ENCODE data around the gene RNF5.

The RNF5 gene

DNA sequence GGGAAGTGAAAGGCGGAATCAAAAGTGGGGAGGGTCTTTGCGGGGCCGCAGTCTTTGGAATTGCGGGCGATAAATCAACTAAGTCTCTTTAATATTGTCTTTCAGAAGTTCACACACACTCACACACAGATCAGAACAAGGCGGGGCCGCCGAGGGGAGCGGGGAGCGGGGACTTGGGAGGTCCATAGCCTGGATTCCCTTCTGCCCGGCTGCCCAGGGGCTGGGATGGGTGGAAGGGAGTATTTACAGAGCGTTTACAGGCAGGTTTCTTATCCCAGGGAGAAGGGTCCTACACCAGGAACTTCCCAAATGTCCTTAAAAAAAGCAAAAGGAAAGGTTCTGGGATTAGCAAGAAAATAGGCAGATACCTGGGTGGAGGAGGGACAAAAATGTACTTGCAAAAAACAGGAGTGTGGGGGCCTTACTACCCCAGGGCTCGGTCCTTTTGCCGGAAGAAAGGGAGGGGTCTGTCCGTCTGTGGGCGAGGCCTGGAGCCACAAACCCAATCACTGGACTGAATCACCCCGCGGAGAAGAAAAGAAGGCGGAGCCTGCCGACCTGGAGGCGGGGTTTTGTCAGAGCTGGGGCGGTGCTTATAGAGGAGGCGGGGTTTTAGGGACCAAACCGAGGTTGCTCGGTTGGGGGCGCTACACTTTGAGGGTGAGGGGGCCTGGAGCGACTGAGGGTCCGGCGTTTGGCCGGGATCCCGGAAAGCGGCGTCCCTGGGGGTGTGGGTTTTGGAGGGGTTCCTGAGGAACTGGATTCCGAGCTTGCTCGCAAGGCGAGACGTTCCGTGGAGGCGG, 29.7 kb upstream of the RNF5 start:
- H3K9me2 ChIP-seq (replicated peaks; ENCODE audit: low read depth, low read length) = no peaks in the 10 kb centered on the region
- TF ChIP-seq EZH2phosphoT487 (IDR thresholded peaks at IDR 0.05; ENCODE audit: borderline replicate concordance) = no peak
- TF ChIP-seq, protein P1, sequence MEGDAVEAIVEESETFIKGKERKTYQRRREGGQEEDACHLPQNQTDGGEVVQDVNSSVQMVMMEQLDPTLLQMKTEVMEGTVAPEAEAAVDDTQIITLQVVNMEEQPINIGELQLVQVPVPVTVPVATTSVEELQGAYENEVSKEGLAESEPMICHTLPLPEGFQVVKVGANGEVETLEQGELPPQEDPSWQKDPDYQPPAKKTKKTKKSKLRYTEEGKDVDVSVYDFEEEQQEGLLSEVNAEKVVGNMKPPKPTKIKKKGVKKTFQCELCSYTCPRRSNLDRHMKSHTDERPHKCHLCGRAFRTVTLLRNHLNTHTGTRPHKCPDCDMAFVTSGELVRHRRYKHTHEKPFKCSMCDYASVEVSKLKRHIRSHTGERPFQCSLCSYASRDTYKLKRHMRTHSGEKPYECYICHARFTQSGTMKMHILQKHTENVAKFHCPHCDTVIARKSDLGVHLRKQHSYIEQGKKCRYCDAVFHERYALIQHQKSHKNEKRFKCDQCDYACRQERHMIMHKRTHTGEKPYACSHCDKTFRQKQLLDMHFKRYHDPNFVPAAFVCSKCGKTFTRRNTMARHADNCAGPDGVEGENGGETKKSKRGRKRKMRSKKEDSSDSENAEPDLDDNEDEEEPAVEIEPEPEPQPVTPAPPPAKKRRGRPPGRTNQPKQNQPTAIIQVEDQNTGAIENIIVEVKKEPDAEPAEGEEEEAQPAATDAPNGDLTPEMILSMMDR (conservative IDR thresholded peaks at IDR 0.05; ENCODE audit: low read length) = no peak
- no peaks in the 10 kb centered on the region for H3F3A ChIP-seq (ENCODE audit: low read depth)
- no peaks in the 10 kb centered on the region for H3K79me2 ChIP-seq (ENCODE audit: insufficient read depth, low read length)
- no peak overlapping the region for H3K4me2 ChIP-seq (ENCODE audit: low read depth, low read length, poor library complexity, severe bottlenecking)
- peaks cover 6% of the 10 kb centered on the region for H3K4me1 ChIP-seq (ENCODE audit: insufficient read depth, low read length, poor library complexity, severe bottlenecking)
- H3K9me3 ChIP-seq (ENCODE audit: insufficient read depth, low read depth, low read length) = no peaks in the 10 kb centered on the region
- H3K9ac ChIP-seq (ENCODE audit: low read depth, low read length, poor library complexity, severe bottlenecking) = no peak overlapping the region
- H3K27me3 ChIP-seq (ENCODE audit: insufficient read depth, low read length, poor library complexity, severe bottlenecking) = no peaks in the 10 kb centered on the region
- no peaks in the 10 kb centered on the region for H3K36me3 ChIP-seq (ENCODE audit: insufficient read depth, low read length)
- H4K20me1 ChIP-seq (ENCODE audit: insufficient read depth, low read length, poor library complexity, severe bottlenecking) = no peaks in the 10 kb centered on the region
- H3K4me3 ChIP-seq (ENCODE audit: low read length, poor library complexity, severe bottlenecking) = no peak overlapping the region
- H2AFZ ChIP-seq (ENCODE audit: low read length) = no peak overlapping the region

DNA sequence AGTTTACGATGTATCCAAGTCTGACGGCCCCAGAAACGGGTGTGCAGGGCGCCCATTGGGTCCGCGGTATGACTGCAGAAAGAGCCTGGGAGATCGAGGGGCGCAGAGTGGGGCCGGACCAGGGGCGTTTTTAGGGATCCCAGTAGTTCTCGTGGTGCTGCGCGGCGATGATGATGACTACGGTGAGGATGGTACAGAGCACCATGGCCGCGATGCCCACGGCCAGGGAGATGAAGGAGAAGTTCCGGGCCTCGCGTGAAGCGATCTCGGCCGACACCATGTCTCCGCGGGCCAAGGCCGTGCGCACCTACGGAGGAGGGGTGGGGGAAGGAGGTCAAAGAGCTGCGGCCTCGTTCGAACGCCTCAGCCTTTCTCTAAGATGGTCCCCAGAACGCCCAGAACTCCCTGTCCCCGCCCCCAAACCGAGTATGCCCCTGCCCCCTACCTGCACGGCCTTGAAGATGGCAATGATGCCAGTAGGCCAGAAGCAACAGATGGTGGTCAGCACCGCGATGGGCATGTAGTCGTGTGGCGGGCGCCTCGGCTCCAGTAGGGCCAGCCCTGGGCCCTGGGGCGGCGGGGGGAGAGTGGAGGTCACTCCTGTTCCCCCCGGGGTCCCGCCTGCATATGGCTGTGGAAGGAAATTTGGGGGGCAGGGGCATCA, 29.0 kb upstream of the RNF5 start:
- H3K9ac ChIP-seq (ENCODE audit: low read depth, low read length, poor library complexity, severe bottlenecking) = no peak overlapping the region
- no peaks in the 10 kb centered on the region for H3F3A ChIP-seq (ENCODE audit: low read depth)
- no peaks in the 10 kb centered on the region for H3K9me2 ChIP-seq (replicated peaks; ENCODE audit: low read depth, low read length)
- H2AFZ ChIP-seq (ENCODE audit: low read length) = no peak overlapping the region
- H4K20me1 ChIP-seq (ENCODE audit: insufficient read depth, low read length, poor library complexity, severe bottlenecking) = no peaks in the 10 kb centered on the region
- H3K36me3 ChIP-seq (ENCODE audit: insufficient read depth, low read length) = no peaks in the 10 kb centered on the region
- TF ChIP-seq, protein P1 (conservative IDR thresholded peaks at IDR 0.05; ENCODE audit: low read length) = no peak
- no peak for TF ChIP-seq EZH2phosphoT487 (IDR thresholded peaks at IDR 0.05; ENCODE audit: borderline replicate concordance)
- H3K9me3 ChIP-seq (ENCODE audit: insufficient read depth, low read depth, low read length) = no peaks in the 10 kb centered on the region
- H3K79me2 ChIP-seq (ENCODE audit: insufficient read depth, low read length) = no peaks in the 10 kb centered on the region
- no peak overlapping the region for H3K4me3 ChIP-seq (ENCODE audit: low read length, poor library complexity, severe bottlenecking)
- H3K4me1 ChIP-seq (ENCODE audit: insufficient read depth, low read length, poor library complexity, severe bottlenecking) = peaks cover 8% of the 10 kb centered on the region
- no peak overlapping the region for H3K4me2 ChIP-seq (ENCODE audit: low read depth, low read length, poor library complexity, severe bottlenecking)
- H3K27me3 ChIP-seq (ENCODE audit: insufficient read depth, low read length, poor library complexity, severe bottlenecking) = no peaks in the 10 kb centered on the region

DNA sequence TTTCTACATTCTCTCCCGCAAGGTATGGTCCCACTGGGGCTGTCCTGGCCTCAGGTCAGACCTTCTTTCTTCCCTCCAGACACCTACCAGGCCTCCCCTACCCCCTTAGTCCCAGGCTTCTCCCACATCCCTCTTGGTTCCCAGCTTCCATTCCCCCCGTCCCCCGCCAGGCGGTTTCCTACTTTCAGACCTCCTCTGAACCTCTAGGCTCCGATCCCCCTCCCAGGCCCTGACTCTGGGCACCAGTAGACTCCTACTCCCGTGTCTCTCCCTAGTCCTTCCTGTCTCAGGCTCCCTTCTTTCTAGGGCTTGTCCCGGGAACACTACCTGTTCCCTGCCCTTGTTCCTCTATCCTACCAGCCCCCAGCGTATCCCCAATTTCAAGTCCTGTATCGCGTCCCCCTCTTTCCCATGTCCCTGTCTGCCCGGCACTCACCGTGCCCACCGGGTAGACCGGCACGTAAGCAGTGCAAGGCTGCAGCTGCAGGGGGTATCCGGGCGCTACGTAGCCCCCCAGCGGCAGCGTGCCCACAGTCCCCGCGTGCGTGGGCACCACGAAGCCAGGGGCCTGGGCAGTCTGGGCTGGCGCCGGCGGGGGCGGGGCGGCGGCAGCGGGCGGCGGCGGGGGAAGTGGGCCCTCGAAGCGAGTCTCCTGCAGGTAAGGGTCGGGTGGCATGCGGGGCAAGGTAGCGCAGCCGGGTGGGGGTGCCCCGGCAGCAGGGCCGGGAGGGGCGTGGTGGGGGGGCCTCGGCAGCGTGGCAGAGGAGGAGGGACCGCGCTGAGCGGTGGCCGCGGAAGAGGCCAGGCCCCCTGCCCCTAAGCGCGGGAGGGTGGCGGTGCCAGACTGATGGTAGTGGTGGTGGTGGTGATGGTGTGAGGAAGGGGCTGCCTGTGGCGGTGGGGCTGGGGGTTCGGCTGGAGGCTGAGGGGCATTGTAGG, 28.0 kb upstream of the RNF5 start:
- Histone ChIP-seq H3K4me2 (ENCODE audit: low read depth, low read length, poor library complexity, severe bottlenecking) (no peak overlapping the region), H2AFZ (ENCODE audit: low read length) (no peak overlapping the region), H3K27me3 (ENCODE audit: insufficient read depth, low read length, poor library complexity, severe bottlenecking) (no peaks in the 10 kb centered on the region)

More for the DNA sequence above, 28.0 kb upstream of the RNF5 start:
- Histone ChIP-seq H3K4me1 (ENCODE audit: insufficient read depth, low read length, poor library complexity, severe bottlenecking) (peaks cover 13% of the 10 kb centered on the region), H3K79me2 (ENCODE audit: insufficient read depth, low read length) (peaks cover 6% of the 10 kb centered on the region), H4K20me1 (ENCODE audit: insufficient read depth, low read length, poor library complexity, severe bottlenecking) (no peaks in the 10 kb centered on the region), H3K9me3 (ENCODE audit: insufficient read depth, low read depth, low read length) (no peaks in the 10 kb centered on the region), H3K9ac (ENCODE audit: low read depth, low read length, poor library complexity, severe bottlenecking) (no peak overlapping the region), H3F3A (ENCODE audit: low read depth) (no peaks in the 10 kb centered on the region), H3K36me3 (ENCODE audit: insufficient read depth, low read length) (no peaks in the 10 kb centered on the region), H3K4me3 (ENCODE audit: low read length, poor library complexity, severe bottlenecking) (no peak overlapping the region), H3K9me2 (replicated peaks; ENCODE audit: low read depth, low read length) (no peaks in the 10 kb centered on the region)
- TF ChIP-seq, protein P1 (conservative IDR thresholded peaks at IDR 0.05; ENCODE audit: low read length) = no peak
- TF ChIP-seq EZH2phosphoT487 (IDR thresholded peaks at IDR 0.05; ENCODE audit: borderline replicate concordance) = no peak

Data from Loucy (cell line).